ENCODE data around the gene BLNK. TPM values are rescaled to one million over a fixed set of nuclear protein-coding genes. Genes with fewer than 3 reads are reported as not detected.

BLNK gene
- total RNA-seq, 1 donor from 2014 or later, result 56.4 TPM

DNA sequence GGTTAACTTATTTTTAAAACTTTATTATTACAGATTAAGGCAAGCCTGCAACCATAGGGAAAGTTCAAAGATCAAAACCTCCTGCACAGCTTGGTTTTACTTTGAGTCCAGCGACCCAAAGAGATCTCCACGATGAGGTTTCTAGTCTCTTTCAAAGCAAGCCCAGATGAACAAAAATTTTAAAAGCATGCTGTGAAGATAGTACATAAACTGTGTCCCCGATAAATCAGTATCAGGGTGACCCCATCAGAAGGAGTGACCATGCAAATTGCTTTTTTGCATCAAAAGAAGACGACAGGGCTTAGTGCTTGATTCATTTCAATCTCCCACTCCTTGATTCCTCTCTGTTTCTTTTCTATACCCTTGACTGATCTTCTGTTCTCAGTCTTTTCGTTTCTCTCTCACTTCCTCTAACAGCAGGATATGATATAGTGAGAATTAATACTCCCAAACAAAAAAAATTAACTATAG is 16.8 kb upstream of the BLNK start:
- DNase-seq (ENCODE audit: low spot score), result no peak

GRCh38 chr10:96287392-96288105 is 16.2 kb upstream of the BLNK start:
- no peak for DNase-seq (ENCODE audit: low spot score)

DNA sequence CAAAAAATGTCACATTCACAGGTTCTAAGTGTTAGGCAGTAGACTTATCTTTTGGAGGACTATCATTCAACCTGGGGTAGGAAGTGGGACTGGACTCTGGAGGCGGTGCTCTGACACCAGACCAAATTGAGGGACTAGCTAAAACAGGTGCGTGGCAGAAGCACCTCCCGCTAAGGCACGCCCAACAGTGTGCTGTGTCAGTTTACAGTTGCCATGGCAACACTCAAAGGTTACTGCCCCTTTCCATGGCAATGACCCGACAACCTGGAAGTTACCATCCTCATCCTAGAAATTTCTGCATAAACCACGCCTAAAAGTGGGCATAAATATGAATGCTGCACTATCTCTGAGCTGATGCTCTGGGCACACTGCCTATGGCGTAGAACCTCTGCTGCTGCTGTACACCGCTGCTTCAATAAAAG is 14.0 kb upstream of the BLNK start:
- DNase-seq (ENCODE audit: low spot score), result no peak

- no peak for DNase-seq (ENCODE audit: low spot score)
Measured at GRCh38 chr10:96283756-96284155, 12.4 kb upstream of the BLNK start.

GRCh38 chr10:96283351-96283750 is 12.0 kb upstream of the BLNK start:
- DNase-seq (ENCODE audit: low spot score), result no peak

- DNase-seq (ENCODE audit: low spot score), result no peak
Measured at GRCh38 chr10:96281444-96282029, 10.2 kb upstream of the BLNK start.

GRCh38 chr10:96280859-96281258 is 9.5 kb upstream of the BLNK start:
- no peak for DNase-seq (ENCODE audit: low spot score)

GRCh38 chr10:96279191-96279641 is 7.8 kb upstream of the BLNK start:
- no peak for DNase-seq (ENCODE audit: low spot score)

- DNase-seq (ENCODE audit: low spot score), result no peak
Measured at GRCh38 chr10:96276831-96277230, 5.5 kb upstream of the BLNK start.

DNA sequence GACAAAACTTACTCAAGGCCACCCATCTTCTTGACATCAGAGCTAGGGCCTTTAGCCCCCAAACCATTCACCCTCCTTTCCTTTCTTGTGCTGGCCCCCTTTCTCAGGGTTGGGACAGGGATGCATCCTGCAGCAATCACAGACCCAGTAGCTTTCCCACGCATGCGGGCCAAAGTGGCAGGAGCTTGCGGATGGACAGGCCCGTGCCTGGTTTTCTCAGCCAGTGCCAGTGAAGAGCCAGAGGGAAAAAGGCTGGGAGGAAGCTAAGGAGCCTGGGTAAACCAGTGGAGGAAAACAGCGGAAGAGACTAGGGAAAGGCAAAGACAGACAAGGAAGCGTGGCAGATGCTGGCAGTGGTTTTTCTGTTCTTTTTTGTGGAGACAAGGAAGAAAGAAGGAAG is 5.1 kb upstream of the BLNK start:
- no peak for DNase-seq (ENCODE audit: low spot score)

DNA sequence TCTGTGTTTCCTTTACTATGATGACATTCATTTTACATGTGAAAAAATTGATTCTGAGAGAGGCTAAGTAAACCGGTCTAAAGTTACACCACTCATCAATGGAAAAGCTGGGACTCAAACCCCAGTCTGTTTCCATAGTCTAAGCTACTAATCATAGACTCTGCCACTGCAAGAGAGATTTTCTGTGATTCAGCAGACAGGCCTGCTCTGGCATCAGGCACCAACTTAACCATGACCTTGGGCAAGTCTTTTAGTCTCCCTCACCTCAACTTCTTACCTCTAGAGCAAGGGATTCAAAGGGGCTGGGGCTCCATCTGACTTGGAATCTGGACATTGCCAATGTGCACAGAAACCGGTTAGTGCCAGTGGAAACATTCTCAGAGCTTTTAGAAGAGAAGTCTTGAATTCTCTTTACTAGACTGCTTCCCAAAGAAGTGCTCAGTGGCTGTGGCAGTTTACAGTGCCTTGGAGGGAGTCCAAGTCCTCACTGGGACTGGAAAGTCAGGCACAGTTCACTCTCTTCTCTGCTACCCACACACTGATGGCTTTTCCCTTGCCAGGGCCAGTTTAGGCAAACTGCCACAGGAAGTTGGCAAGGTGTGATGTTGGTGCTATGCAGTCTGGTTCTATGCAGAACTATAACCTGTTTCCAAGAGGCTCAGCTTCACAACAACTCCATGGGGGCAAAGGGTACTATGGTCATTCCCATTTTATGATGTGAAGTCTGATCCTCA is 4.5 kb upstream of the BLNK start:
- peak; percentile 75 for DNase-seq (ENCODE audit: low spot score)

GRCh38 chr10:96272316-96273280 is 1.2 kb upstream of the BLNK start:
- DNase-seq (ENCODE audit: low spot score), result no peak

DNA sequence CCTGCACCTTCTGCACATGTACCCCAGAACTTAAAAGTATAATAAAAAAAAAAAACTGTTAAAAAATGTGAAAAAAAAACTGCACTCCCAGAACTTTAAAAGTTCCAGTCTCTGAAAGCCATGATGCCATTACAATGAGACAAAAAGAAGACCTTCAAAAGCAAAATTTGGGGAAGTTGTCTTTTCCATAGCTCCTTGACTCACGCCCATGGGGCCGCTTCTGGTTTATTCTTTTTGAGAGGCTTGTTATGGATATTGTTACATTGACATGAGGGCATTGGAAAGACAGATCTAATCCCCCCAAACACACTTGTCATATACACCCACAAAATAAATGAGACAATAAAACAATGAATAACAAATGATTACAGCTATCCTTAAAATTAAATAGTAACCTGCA is 798 bp downstream of the BLNK start:
- DNase-seq (ENCODE audit: low spot score), result no peak

GRCh38 chr10:96269438-96270300 is 1.7 kb downstream of the BLNK start:
- DNase-seq (ENCODE audit: low spot score), result no peak

GRCh38 chr10:96268341-96268909 is 2.9 kb downstream of the BLNK start:
- DNase-seq (ENCODE audit: low spot score), result no peak

DNA sequence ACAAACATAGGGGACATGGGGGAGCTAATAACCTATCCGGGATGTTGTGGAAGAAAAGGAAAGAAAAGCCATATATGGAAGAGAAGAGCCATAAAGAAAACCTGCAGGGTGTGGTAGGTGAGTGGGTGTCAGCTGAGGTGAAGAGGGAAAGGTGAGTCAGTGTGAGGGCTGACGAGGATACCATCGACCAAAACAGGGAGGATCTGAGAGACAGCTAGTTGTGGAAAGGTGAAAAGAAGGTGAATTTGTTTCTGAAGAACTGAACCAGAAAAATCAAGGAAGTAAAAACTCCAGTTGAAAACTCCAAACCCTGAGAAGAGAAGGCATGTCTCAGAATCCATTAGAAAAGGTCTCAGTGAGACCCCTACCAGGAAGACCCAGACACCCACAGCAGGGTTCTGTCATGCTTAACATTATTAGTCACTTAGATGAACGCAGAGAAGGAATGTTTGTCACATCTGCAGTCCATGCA is 4.1 kb downstream of the BLNK start:
- DNase-seq (ENCODE audit: low spot score), result no peak

DNA sequence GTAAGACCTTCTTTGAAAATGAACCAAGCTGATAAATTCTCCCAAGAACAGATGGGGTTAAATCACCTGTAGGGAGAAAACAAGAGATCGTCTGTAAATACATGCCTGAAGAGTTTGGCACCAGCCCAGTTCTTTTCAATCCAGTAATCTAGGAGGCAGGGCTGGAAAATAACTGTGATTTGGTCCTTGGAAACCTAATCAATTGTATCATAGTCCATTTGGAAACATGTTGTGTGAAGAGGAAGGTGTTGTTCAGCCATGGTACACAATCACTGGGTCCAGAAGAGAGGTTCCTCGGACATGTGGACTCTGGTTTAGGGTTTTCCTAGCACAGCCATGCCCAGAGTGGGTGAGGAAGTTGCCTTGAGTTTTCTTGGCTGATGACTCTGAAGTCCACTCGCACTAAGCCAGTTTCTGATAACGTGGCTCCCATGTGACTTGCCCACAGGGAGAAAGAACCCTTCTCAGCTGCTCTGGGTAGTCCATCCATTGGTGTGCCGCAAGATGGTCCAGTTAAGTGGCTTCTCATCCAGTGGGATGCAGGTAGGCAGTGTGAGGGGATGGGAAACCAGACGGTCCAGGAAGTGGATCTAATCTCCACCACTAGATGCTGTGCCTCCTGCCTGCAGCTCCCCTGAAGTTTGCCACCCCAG is 5.1 kb downstream of the BLNK start:
- no peak for DNase-seq (ENCODE audit: low spot score)

DNA sequence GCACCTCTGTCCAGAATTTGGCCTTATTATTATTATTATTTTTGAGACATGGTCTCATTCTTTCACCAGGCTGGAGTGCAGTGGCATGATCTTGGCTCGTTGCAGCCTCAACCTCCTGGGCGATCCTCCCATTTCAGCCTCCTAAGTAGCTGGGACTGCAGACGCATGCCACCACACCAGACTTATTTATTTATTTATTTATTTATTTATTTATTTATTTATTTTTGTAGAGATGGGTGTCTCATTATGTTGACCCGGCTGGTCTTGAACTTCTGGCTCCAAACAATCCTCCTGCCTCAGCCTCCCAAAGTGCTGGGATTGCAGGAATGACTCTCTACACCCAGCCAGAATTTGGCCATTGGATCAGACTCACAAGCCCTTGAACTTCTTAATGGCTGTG is 6.4 kb downstream of the BLNK start:
- no peak for DNase-seq (ENCODE audit: low spot score)

DNA sequence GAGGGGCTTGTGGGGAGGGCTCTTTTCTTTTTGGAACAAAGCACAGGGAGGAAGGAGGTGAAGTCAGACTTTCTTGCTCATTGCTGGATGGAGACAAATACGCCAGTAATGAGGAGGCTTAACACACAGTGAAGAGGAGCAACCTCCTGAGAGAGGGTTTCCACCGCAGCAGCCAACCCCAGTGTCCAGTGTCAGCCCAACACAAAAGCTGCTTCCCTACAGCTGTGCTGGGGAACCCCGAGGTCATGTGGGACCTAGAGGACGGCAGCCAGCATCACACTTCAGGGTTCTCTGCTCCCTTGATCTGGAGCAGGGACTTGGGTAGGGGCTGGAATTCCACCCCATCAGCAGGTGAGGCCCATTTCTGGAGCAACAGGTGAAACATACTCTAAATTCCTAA is 7.7 kb downstream of the BLNK start:
- no peak for DNase-seq (ENCODE audit: low spot score)

GRCh38 chr10:96263176-96263575 is 8.2 kb downstream of the BLNK start:
- DNase-seq (ENCODE audit: low spot score), result no peak

Measured in ureter (tissue), 1 donor.